ENCODE data around the gene LILRA6. TPM values are rescaled to one million over a fixed set of nuclear protein-coding genes. Genes with fewer than 3 reads are reported as not detected.
"Not testable (repeated sequence)": the region's sequence is repeated elsewhere in the genome, so short reads cannot be mapped to it uniquely, and the experiment has no call there.

LILRA6 gene
- total and polyA plus RNA-seq, 5 donors: 1.00 to 3.9 (median 2.3) TPM

DNA sequence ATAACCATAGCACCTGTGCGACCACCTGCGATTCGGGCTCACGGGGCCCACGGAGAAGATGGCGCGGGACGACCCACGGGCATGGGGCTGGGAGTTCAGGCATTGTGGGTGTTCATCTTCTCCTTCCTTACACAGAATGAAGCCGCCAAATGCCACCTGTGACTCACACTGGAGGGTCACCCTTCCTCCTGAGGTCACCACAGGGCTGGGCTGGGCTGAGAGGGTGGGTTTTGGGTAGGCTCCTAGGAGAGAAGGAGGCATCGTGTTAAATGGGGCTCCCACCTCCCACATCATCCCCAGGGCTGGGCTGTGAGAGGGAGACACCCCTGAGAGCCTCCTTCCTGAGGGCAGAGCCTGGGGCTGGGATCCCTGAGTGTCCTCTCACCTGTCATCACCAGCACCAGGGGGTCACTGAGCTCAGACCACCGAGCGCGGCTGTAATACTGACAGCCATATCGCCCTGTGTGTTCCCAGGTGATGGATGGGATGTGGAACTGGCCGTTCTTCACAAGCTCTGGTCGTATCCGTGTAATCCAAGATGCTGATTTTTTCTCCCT, 36.9 kb upstream of the LILRA6 start:
- 77% methylated on average over 18 of the region's 18 CpGs for WGBS
- no peaks in the 10 kb centered on the region for H3K27me3 ChIP-seq (ENCODE audit: control insufficient read depth, insufficient read depth)
- DNase-seq: no peak

DNA sequence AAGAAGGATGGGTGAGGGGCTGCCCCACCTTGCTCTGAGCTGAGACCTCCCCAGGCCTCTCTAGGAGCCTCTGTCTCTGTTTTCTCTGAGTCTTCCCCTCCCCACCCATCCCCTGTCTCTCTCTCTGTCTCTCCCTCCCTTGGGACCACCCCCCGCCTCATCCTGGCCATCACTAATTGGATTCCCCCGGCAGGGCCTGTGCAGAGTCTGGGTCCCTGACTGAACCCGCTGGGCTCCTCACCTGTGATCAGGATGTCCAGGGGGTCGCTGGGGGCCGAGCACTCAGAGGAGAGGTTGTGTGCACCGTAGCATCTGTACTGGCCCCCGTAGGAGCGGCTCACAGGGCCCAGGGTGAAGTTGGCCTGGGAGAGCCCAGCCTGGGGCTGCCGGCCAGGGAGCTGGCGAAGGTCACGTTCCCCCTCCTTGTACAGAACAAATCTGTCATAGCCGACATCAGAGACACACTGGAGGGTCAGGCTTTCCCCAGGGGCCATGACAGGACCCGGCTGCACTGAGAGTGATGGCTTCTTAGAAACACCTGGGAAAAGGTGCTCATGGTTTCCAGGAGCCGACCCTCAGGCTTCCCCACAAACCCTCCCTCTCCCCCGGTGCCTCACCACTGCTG, 36.1 kb upstream of the LILRA6 start:
- WGBS: 68% methylated on average over 15 of the region's 15 CpGs
- intact Hi-C loops (cut with DNase I); H3K27me3 ChIP-seq (ENCODE audit: control insufficient read depth, insufficient read depth); H3K9me3 ChIP-seq (ENCODE audit: control insufficient read depth, low read length); ATAC-seq; H3K27ac ChIP-seq (ENCODE audit: low read length); H3K4me1 ChIP-seq (ENCODE audit: control insufficient read depth, insufficient read depth, low read length); DNase-seq; H3K4me3 ChIP-seq (ENCODE audit: low read length): not testable (repeated sequence)

More for the DNA sequence above, 36.9 kb upstream of the LILRA6 start:
- Histone ChIP-seq H3K4me1 (ENCODE audit: control insufficient read depth, insufficient read depth, low read length) (no peaks in the 10 kb centered on the region), H3K27ac (ENCODE audit: low read length) (no peak overlapping the region), H3K9me3 (ENCODE audit: control insufficient read depth, low read length) (no peaks in the 10 kb centered on the region), H3K4me3 (ENCODE audit: low read length) (no peak overlapping the region)
- no peak for ATAC-seq
- intact Hi-C loops (cut with DNase I): no loop called here

DNA sequence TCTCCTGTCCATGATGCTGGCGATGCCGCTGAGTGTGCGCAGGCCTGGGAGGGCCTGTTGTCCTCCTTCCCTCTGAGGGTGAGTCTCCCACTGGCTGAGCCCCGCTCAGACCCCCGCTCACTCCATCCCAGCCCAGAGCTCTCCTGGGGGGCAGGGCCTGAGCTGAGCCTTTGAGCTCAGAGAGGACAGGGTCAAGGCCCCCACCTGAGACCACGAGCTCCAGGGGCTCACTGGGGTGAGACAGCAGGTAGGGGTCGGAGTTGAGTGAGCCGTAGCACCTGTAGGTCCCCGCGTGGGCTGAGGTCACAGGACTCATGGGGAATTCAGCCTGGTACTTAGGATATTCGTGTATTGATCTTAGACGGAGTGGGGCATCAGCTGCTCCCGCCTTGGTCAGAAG, 35.5 kb upstream of the LILRA6 start:
- DNase-seq; ATAC-seq; H3K9me3 ChIP-seq (ENCODE audit: control insufficient read depth, low read length); H3K4me1 ChIP-seq (ENCODE audit: control insufficient read depth, insufficient read depth, low read length); intact Hi-C loops (cut with DNase I); H3K27me3 ChIP-seq (ENCODE audit: control insufficient read depth, insufficient read depth); H3K27ac ChIP-seq (ENCODE audit: low read length); H3K4me3 ChIP-seq (ENCODE audit: low read length): not testable (repeated sequence)
- 77% methylated on average over 13 of the region's 13 CpGs for WGBS

DNA sequence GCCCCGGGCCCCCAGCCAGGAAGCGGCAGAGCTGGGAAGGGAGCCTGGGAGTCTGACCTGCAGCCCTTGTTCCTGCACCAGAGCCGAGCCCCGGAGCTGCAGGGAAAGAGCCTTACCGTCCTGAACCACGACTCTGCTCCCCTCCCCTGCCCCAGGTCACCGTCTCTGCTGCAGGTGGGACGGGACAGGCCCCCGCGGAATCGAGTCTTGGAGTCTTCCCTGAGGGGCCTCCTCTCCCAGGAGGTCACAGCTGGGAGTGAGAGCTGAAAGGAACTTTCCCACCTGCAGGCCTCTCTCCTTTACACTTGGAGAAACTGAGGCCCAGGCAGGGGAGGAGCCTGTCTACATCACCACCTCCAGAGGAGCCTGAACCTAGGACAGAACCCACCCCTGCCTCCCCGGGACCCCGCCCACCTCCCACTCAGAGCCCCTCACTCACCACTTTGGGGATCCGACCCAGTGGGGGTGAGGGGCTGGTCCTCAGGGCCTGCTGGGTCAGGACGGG, 34.6 kb upstream of the LILRA6 start:
- H3K4me1 ChIP-seq (ENCODE audit: control insufficient read depth, insufficient read depth, low read length); H3K27me3 ChIP-seq (ENCODE audit: control insufficient read depth, insufficient read depth); H3K9me3 ChIP-seq (ENCODE audit: control insufficient read depth, low read length); DNase-seq; H3K27ac ChIP-seq (ENCODE audit: low read length); intact Hi-C loops (cut with DNase I); H3K4me3 ChIP-seq (ENCODE audit: low read length); ATAC-seq: not testable (repeated sequence)
- WGBS: 72% methylated on average over 15 of the region's 15 CpGs

DNA sequence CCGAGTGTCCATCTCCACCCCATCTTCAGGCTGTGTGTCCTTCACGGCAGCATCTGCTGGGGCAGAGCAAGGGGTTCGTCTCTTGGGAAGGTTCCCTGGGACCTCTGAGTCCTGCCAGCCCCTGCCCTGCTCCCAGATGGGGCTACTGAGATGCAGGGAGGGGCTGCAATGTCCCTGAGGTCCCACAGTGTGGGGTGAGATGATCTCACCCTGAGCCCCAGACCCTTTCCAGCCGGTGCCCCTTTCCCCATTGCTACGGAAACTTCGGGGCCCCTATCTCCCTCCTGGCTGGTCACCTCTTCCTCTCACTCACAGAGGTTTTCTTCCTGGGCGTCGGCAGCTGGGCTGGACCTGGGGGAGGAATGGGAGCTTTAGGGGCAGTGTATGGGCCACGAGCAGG, 33.4 kb upstream of the LILRA6 start:
- WGBS: 53% methylated on average over 9 of the region's 9 CpGs
- Histone ChIP-seq H3K9me3 (ENCODE audit: control insufficient read depth, low read length) (no peaks in the 10 kb centered on the region), H3K4me1 (ENCODE audit: control insufficient read depth, insufficient read depth, low read length) (no peaks in the 10 kb centered on the region), H3K27ac (ENCODE audit: low read length) (no peak overlapping the region), H3K27me3 (ENCODE audit: control insufficient read depth, insufficient read depth) (no peaks in the 10 kb centered on the region), H3K4me3 (ENCODE audit: low read length) (no peak overlapping the region)
- no peak for ATAC-seq
- no peak for DNase-seq
- intact Hi-C loops (cut with DNase I): no loop called here

DNA sequence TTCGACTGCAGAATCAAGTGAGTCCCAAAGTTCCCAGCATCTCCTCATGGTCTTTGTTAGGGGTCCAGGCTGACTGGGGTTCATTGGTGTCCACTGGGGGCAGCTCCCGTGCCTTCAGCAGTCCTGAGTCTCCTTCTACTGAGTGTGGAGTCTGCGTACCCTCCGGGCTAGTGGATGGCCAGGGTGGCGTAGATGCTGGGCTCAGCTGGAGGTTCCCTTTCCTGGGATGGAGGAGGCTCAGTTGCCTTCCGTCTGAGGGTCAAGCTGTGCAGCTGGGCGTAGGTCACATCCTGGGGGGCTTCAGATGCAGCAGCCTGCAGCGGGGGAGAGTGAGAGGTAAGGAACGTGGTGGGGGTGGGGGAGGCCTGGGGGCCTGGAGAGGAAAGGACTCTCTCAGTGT, 31.9 kb upstream of the LILRA6 start:
- H3K27me3 ChIP-seq (ENCODE audit: control insufficient read depth, insufficient read depth); H3K4me1 ChIP-seq (ENCODE audit: control insufficient read depth, insufficient read depth, low read length); H3K9me3 ChIP-seq (ENCODE audit: control insufficient read depth, low read length); H3K4me3 ChIP-seq (ENCODE audit: low read length); DNase-seq; ATAC-seq; intact Hi-C loops (cut with DNase I); H3K27ac ChIP-seq (ENCODE audit: low read length): not testable (repeated sequence)
- WGBS: 58% methylated on average over 9 of the region's 9 CpGs

DNA sequence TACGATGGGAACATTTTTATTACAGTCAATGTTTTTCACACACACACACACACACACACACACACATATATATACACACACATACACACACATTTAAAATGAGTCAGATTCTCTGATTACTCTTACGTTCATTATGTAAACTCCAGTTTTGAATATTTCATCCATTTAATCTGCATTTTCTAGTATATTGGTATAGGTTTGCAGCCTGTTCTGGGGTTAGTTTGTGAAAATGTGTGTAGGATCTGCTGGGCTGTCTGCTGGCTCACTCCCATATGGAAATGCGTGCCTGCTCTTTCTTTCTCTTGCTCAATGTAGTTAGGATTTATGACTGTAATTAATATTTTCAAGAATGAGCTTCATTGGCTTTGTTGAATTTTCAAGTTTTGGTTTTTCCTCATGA, 31.2 kb upstream of the LILRA6 start:
- intact Hi-C loops (cut with DNase I): no loop called here
- Histone ChIP-seq H3K27me3 (ENCODE audit: control insufficient read depth, insufficient read depth) (no peaks in the 10 kb centered on the region), H3K27ac (ENCODE audit: low read length) (no peak overlapping the region)

DNA sequence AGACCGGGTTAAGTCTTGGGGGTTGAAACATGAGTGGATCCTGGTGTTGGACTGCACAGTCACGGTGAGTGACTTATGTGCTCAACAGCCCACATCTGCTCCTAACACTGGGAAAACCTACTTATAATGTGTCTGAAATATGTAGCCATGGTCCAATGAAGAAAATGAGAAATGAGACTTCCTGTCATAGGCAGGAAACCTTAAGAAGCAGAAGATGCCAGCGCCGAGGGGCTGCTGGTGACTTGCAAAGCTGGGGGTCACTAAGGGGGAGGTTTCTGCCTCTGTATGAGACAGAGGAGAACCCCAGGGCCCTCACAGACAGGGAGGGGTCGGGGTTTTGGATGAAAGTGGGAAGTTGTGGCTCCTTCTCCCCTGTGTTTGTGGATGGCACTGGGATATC, 29.6 kb upstream of the LILRA6 start:
- 61% methylated on average over 5 of the region's 5 CpGs for WGBS
- H3K9me3 ChIP-seq (ENCODE audit: control insufficient read depth, low read length); H3K4me3 ChIP-seq (ENCODE audit: low read length); intact Hi-C loops (cut with DNase I); H3K27me3 ChIP-seq (ENCODE audit: control insufficient read depth, insufficient read depth); H3K4me1 ChIP-seq (ENCODE audit: control insufficient read depth, insufficient read depth, low read length); DNase-seq; H3K27ac ChIP-seq (ENCODE audit: low read length): not testable (repeated sequence)
- ATAC-seq: peak in 1 of 2 donors; percentile 29

More for the DNA sequence above, 31.2 kb upstream of the LILRA6 start:
- H3K4me1 ChIP-seq (ENCODE audit: control insufficient read depth, insufficient read depth, low read length): no peaks in the 10 kb centered on the region
- no peaks in the 10 kb centered on the region for H3K9me3 ChIP-seq (ENCODE audit: control insufficient read depth, low read length)
- WGBS: 70% methylated on average over 3 of the region's 3 CpGs
- no peak for DNase-seq
- ATAC-seq: no peak
- H3K4me3 ChIP-seq (ENCODE audit: low read length): no peak overlapping the region

DNA sequence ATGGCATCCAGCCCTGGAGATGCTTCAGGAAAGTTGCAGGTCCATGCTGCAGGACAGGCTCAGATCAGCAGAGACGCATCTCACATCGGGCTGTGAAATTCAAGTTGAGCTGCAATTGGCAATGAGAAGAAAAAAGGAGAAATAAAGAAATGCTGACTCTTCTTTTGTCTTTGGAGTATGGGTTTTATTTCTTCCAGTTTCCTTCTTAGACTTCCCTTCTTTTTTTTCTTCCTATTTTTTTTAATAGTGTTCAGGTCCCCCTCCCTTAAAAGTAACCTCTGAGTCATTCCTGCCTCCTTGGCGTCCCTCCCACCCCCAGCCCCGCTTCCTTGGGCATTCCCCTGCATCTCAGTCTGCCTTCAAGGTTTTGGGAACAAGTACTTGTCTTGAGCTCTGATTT, 29.0 kb upstream of the LILRA6 start:
- ATAC-seq (peak in 1 of 2 donors; percentile 42), DNase-seq (peak in 1 of 3 donors; percentile 73)
- H3K4me3 ChIP-seq (ENCODE audit: low read length); H3K27me3 ChIP-seq (ENCODE audit: control insufficient read depth, insufficient read depth); intact Hi-C loops (cut with DNase I); H3K4me1 ChIP-seq (ENCODE audit: control insufficient read depth, insufficient read depth, low read length); H3K9me3 ChIP-seq (ENCODE audit: control insufficient read depth, low read length); H3K27ac ChIP-seq (ENCODE audit: low read length): not testable (repeated sequence)
- 54% methylated on average over 4 of the region's 4 CpGs for WGBS

DNA sequence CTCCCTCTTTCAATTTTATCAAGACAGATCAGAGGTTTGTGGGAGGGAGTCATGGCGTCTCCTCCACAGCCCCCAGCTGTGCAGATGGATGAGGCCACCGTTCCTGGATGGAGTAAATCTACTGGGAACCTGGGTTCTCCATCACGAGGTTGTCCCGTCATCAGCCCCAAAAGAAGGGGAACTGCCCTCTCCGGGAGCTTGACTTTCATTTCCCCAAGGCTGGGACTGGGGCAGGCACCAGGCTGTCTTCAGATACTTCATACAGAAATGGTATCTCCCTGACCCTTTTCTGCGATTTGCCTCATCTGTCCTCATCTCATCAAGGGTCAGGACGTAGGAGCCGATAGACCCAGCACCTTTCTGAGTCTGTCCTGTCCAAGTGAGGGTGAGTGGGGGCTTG, 28.5 kb upstream of the LILRA6 start:
- H3K27ac ChIP-seq (ENCODE audit: low read length): no peak overlapping the region
- no peak overlapping the region for H3K4me3 ChIP-seq (ENCODE audit: low read length)
- H3K27me3 ChIP-seq (ENCODE audit: control insufficient read depth, insufficient read depth): no peaks in the 10 kb centered on the region
- H3K4me1 ChIP-seq (ENCODE audit: control insufficient read depth, insufficient read depth, low read length): no peaks in the 10 kb centered on the region
- whole genome bisulfite sequencing: 71% methylated on average over 8 of the region's 8 CpGs
- H3K9me3 ChIP-seq (ENCODE audit: control insufficient read depth, low read length): no peaks in the 10 kb centered on the region
- ATAC-seq: peak; percentile 55 to 64
- intact Hi-C loops (cut with DNase I): no loop called here
- DNase-seq: peak in 1 of 3 donors; percentile 61

DNA sequence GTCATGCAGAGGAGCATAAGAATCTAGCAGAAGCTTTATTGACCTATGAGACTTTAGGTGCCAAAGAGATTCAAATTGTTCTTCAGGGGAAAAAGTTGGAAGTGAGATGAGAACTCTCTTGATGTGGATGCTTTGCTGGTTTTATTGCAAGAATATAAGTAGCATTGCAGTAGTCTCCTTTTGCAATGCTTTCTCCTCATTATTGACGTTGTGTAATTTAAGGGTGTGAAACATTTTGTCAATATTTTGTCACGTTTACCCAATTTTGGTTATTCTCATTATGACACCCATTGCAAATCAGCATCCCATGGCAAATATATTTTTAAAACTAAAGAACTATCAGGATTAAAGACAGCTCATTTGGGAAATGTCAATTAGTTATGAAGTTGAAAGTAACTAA, 26.3 kb upstream of the LILRA6 start:
- intact Hi-C loops (cut with DNase I): no loop called here
- Histone ChIP-seq H3K27me3 (ENCODE audit: control insufficient read depth, insufficient read depth) (no peaks in the 10 kb centered on the region), H3K4me3 (ENCODE audit: low read length) (no peak overlapping the region), H3K4me1 (ENCODE audit: control insufficient read depth, insufficient read depth, low read length) (no peaks in the 10 kb centered on the region), H3K27ac (ENCODE audit: low read length) (no peak overlapping the region), H3K9me3 (ENCODE audit: control insufficient read depth, low read length) (no peaks in the 10 kb centered on the region)
- ATAC-seq: no peak
- 55% methylated on average over 2 of the region's 2 CpGs for WGBS
- no peak for DNase-seq

Measured in right cardiac atrium (tissue), 5 donors.